ENCODE results near the gene VTI1A.

DNA sequence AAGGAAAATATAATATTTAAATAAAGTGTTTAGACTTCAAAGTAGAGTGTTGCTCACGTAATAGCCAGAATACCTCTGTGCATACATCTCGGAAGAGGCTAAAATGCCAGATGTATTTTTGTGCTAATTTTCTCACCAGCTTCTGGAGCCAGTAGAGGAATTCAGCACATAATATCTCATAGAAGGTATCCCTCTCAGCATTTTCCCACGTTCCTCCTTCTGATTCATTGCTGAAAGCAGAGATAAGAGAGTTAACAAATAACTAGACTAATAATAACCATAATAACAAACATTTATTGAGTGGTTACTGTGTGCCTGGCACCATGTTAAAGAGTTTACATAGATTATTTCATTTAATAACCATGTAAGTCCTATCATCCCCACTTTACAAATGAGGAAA is 123.6 kb downstream of the VTI1A start:
- TF ChIP-seq POLR2A (IDR thresholded peaks at IDR 0.05; ENCODE audit: extremely low read depth, insufficient read length) (no peak), MYC (IDR thresholded peaks at IDR 0.05; ENCODE audit: low read depth, low read length) (no peak)
- TF ChIP-seq, protein P1, sequence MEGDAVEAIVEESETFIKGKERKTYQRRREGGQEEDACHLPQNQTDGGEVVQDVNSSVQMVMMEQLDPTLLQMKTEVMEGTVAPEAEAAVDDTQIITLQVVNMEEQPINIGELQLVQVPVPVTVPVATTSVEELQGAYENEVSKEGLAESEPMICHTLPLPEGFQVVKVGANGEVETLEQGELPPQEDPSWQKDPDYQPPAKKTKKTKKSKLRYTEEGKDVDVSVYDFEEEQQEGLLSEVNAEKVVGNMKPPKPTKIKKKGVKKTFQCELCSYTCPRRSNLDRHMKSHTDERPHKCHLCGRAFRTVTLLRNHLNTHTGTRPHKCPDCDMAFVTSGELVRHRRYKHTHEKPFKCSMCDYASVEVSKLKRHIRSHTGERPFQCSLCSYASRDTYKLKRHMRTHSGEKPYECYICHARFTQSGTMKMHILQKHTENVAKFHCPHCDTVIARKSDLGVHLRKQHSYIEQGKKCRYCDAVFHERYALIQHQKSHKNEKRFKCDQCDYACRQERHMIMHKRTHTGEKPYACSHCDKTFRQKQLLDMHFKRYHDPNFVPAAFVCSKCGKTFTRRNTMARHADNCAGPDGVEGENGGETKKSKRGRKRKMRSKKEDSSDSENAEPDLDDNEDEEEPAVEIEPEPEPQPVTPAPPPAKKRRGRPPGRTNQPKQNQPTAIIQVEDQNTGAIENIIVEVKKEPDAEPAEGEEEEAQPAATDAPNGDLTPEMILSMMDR (IDR thresholded peaks at IDR 0.05; ENCODE audit: low read depth, low read length): no peak
- TF ChIP-seq, protein P2, sequence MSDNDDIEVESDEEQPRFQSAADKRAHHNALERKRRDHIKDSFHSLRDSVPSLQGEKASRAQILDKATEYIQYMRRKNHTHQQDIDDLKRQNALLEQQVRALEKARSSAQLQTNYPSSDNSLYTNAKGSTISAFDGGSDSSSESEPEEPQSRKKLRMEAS (IDR thresholded peaks at IDR 0.05; ENCODE audit: low read depth, low read length): no peak

All from NB4 (cell line).